ENCODE data around the gene SH2D4B. TPM values are rescaled to one million over a fixed set of nuclear protein-coding genes. Genes with fewer than 3 reads are reported as not detected.

Gene SH2D4B
- polyA plus RNA-seq, 1 donor from 2014 or later = 1.4 TPM

- Histone ChIP-seq H3K9ac (ENCODE audit: low read length) (no peak overlapping the region), H3K27me3 (ENCODE audit: insufficient read depth, low read depth, low read length) (no peaks in the 10 kb centered on the region), H4K20me1 (ENCODE audit: insufficient read depth) (no peaks in the 10 kb centered on the region), H3K9me2 (ENCODE audit: insufficient read depth, low read length) (no peaks in the 10 kb centered on the region), H3K9me3 (ENCODE audit: low read length) (no peaks in the 10 kb centered on the region), H3K36me3 (ENCODE audit: insufficient read depth, low read length) (no peaks in the 10 kb centered on the region), H3K4me3 (ENCODE audit: low read length) (no peak overlapping the region), H2AFZ (ENCODE audit: low read depth, low read length) (no peak overlapping the region), H3K4me2 (ENCODE audit: low read length) (no peak overlapping the region), H3F3A (ENCODE audit: insufficient read depth, low read length, poor library complexity, severe bottlenecking) (no peaks in the 10 kb centered on the region), H3K79me2 (replicated peaks; ENCODE audit: insufficient read depth, low read length) (no peaks in the 10 kb centered on the region), H3K27ac (ENCODE audit: low read length) (no peak overlapping the region)
- TF ChIP-seq SMC3 (conservative IDR thresholded peaks at IDR 0.05; ENCODE audit: poor library complexity) (no peak), EP300 (conservative IDR thresholded peaks at IDR 0.05; ENCODE audit: poor library complexity, severe bottlenecking) (no peak), CTCF (IDR thresholded peaks at IDR 0.05; ENCODE audit: poor library complexity, severe bottlenecking) (no peak), POLR2AphosphoS5 (IDR thresholded peaks at IDR 0.05) (no peak)
These were observed 153.7 kb downstream of the SH2D4B start for GRCh38 chr10:80691441-80691840.

- Histone ChIP-seq H3K9ac (ENCODE audit: low read length) (no peak overlapping the region), H3K27ac (ENCODE audit: low read length) (no peak overlapping the region), H3F3A (ENCODE audit: insufficient read depth, low read length, poor library complexity, severe bottlenecking) (no peaks in the 10 kb centered on the region), H3K79me2 (replicated peaks; ENCODE audit: insufficient read depth, low read length) (no peaks in the 10 kb centered on the region), H2AFZ (ENCODE audit: low read depth, low read length) (no peak overlapping the region), H3K36me3 (ENCODE audit: insufficient read depth, low read length) (no peaks in the 10 kb centered on the region), H3K4me2 (ENCODE audit: low read length) (no peak overlapping the region), H3K9me3 (ENCODE audit: low read length) (no peaks in the 10 kb centered on the region), H4K20me1 (ENCODE audit: insufficient read depth) (no peaks in the 10 kb centered on the region), H3K9me2 (ENCODE audit: insufficient read depth, low read length) (no peaks in the 10 kb centered on the region), H3K27me3 (ENCODE audit: insufficient read depth, low read depth, low read length) (no peaks in the 10 kb centered on the region), H3K4me3 (ENCODE audit: low read length) (no peak overlapping the region)
- TF ChIP-seq MXI1 (conservative IDR thresholded peaks at IDR 0.05; ENCODE audit: poor library complexity, severe bottlenecking) (no peak), EP300 (conservative IDR thresholded peaks at IDR 0.05; ENCODE audit: poor library complexity, severe bottlenecking) (no peak), CTCF (IDR thresholded peaks at IDR 0.05; ENCODE audit: poor library complexity, severe bottlenecking) (no peak), POLR2AphosphoS5 (IDR thresholded peaks at IDR 0.05) (no peak), TAF1 (IDR thresholded peaks at IDR 0.05; ENCODE audit: low read depth) (no peak), SMC3 (conservative IDR thresholded peaks at IDR 0.05; ENCODE audit: poor library complexity) (no peak), REST (IDR thresholded peaks at IDR 0.05; ENCODE audit: borderline replicate concordance) (no peak), EZH2 (IDR thresholded peaks at IDR 0.05; ENCODE audit: borderline replicate concordance, insufficient read depth, low read length, poor library complexity, severe bottlenecking) (no peak), RAD21 (conservative IDR thresholded peaks at IDR 0.05) (no peak)
These were observed 155.9 kb downstream of the SH2D4B start for GRCh38 chr10:80693565-80693964.
